ENCODE results near the gene LRIT2. TPM values are rescaled to one million over a fixed set of nuclear protein-coding genes. Genes with fewer than 3 reads are reported as not detected.

LRIT2 gene
- total RNA-seq (2021) = not detected in 2 replicates
- not detected for Bru-seq, nascent RNA
- BruChase-seq, experiment 1, labeled RNA remaining after a 2-hour chase = not detected
- BruChase-seq, experiment 2, labeled RNA remaining after a 6-hour chase = not detected
- long read RNA-seq = 0 reads

- ChIA-PET CTCF (no interaction called here), POLR2A (ENCODE audit: low non-redundant PET) (no interaction called here)
- Histone ChIP-seq H3K9me3 (ENCODE audit: low read depth, low read length, poor library complexity, severe bottlenecking) (no peaks in the 10 kb centered on the region), H3K4me1 (ENCODE audit: insufficient read depth, low read length, poor library complexity, severe bottlenecking) (no peaks in the 10 kb centered on the region), H3K27ac (ENCODE audit: low read depth, low read length, poor library complexity, severe bottlenecking) (no peak within 1 kb of the TSS), H3K4me3 (ENCODE audit: low read depth, low read length, poor library complexity, severe bottlenecking) (no peak within 1 kb of the TSS), H3K27me3 (replicated peaks; ENCODE audit: insufficient read depth, low read depth, low read length, poor library complexity) (peaks cover 6% of the 10 kb centered on the region), H3K36me3 (ENCODE audit: insufficient read depth, low read length, poor library complexity, severe bottlenecking) (no peaks in the 10 kb centered on the region)
- BruUV-seq (replicated peaks) = no TSS peak
- TF ChIP-seq EZH2 (IDR thresholded peaks at IDR 0.05; ENCODE audit: borderline replicate concordance, low read depth, low read length, poor library complexity, severe bottlenecking) = no peak
- no peak for TF ChIP-seq CTCF (conservative IDR thresholded peaks at IDR 0.05; ENCODE audit: low read depth, low read length)
- DNase-seq (ENCODE audit: low spot score) = no peak
- intact Hi-C loops (cut with micrococcal nuclease; ENCODE audit: unreplicated experiment) = no loop called here
These were observed at the start of gene LRIT2 for GRCh38 chr10:84225427-84226173. TSS of gene LRIT2 (minus strand) at chr10:84225544. CDS start at chr10:84225520, 24 bp downstream.

- CTCF ChIA-PET = no interaction called here
- BruUV-seq (replicated peaks) = no TSS peak
- no peak for DNase-seq (ENCODE audit: low spot score)
- H3K27me3 ChIP-seq (replicated peaks; ENCODE audit: insufficient read depth, low read depth, low read length, poor library complexity) = peaks cover 44% of the 10 kb centered on the region
- intact Hi-C loops (cut with micrococcal nuclease; ENCODE audit: unreplicated experiment) = no loop called here
- no peak overlapping the region for H3K27ac ChIP-seq (ENCODE audit: low read depth, low read length, poor library complexity, severe bottlenecking)
- H3K36me3 ChIP-seq (ENCODE audit: insufficient read depth, low read length, poor library complexity, severe bottlenecking) = no peaks in the 10 kb centered on the region
- POLR2A ChIA-PET (ENCODE audit: low non-redundant PET) = no interaction called here
- H3K9me3 ChIP-seq (ENCODE audit: low read depth, low read length, poor library complexity, severe bottlenecking) = no peaks in the 10 kb centered on the region
- TF ChIP-seq EZH2 (IDR thresholded peaks at IDR 0.05; ENCODE audit: borderline replicate concordance, low read depth, low read length, poor library complexity, severe bottlenecking) (no peak), CTCF (conservative IDR thresholded peaks at IDR 0.05; ENCODE audit: low read depth, low read length) (no peak)
- H3K4me3 ChIP-seq (ENCODE audit: low read depth, low read length, poor library complexity, severe bottlenecking) = no peak overlapping the region
- H3K4me1 ChIP-seq (ENCODE audit: insufficient read depth, low read length, poor library complexity, severe bottlenecking) = no peaks in the 10 kb centered on the region
These were observed 45.4 kb upstream of the LRIT2 start for GRCh38 chr10:84270708-84271107.

GRCh38 chr10:84269773-84270172 lies 44.4 kb upstream of the LRIT2 start:
- ChIA-PET POLR2A (ENCODE audit: low non-redundant PET) (no interaction called here), CTCF (no interaction called here)
- intact Hi-C loops (cut with micrococcal nuclease; ENCODE audit: unreplicated experiment) = no loop called here
- Histone ChIP-seq H3K4me1 (ENCODE audit: insufficient read depth, low read length, poor library complexity, severe bottlenecking) (no peaks in the 10 kb centered on the region), H3K36me3 (ENCODE audit: insufficient read depth, low read length, poor library complexity, severe bottlenecking) (no peaks in the 10 kb centered on the region), H3K27ac (ENCODE audit: low read depth, low read length, poor library complexity, severe bottlenecking) (no peak overlapping the region), H3K4me3 (ENCODE audit: low read depth, low read length, poor library complexity, severe bottlenecking) (no peak overlapping the region), H3K9me3 (ENCODE audit: low read depth, low read length, poor library complexity, severe bottlenecking) (no peaks in the 10 kb centered on the region), H3K27me3 (replicated peaks; ENCODE audit: insufficient read depth, low read depth, low read length, poor library complexity) (peaks cover 42% of the 10 kb centered on the region)
- TF ChIP-seq CTCF (conservative IDR thresholded peaks at IDR 0.05; ENCODE audit: low read depth, low read length) = no peak
- no peak for TF ChIP-seq EZH2 (IDR thresholded peaks at IDR 0.05; ENCODE audit: borderline replicate concordance, low read depth, low read length, poor library complexity, severe bottlenecking)
- no peak for DNase-seq (ENCODE audit: low spot score)
- no TSS peak for BruUV-seq (replicated peaks)
